SJCRH30 (cell line): ENCODE data around the gene VSTM2L. TPM values are rescaled to one million over a fixed set of nuclear protein-coding genes. Genes with fewer than 3 reads are reported as not detected.
A peak's percentile ranks its signal among the peaks of the same experiment; 100 is the strongest.

Experiments
- DNase-seq, 2 experiments: peaks; one replicate each; pipeline ENCODE4 v3.0.0-alpha.2; 2015 to 2020
- H3K27ac ChIP-seq: fragments of 250-450 bp; sonication (Bioruptor Pico); 2 replicates; pipeline ENCODE4 v1.5.1; 2020; ENCODE audit warnings: mild to moderate bottlenecking, moderate library complexity
- H3K27me3 ChIP-seq: fragments of 250-450 bp; sonication (Bioruptor Pico); 2 replicates; pipeline ENCODE4 v1.5.1; 2020; ENCODE audit warnings: mild to moderate bottlenecking, moderate library complexity
- H3K36me3 ChIP-seq: fragments of 250-450 bp; sonication (Bioruptor Pico); 2 replicates; pipeline ENCODE4 v1.5.1; 2020; ENCODE audit warnings: mild to moderate bottlenecking, moderate library complexity
- H3K4me1 ChIP-seq: fragments of 250-450 bp; sonication (Bioruptor Pico); 2 replicates; pipeline ENCODE4 v1.5.1; 2020; ENCODE audit warnings: mild to moderate bottlenecking, moderate library complexity
- H3K4me3 ChIP-seq: fragments of 250-450 bp; sonication (Bioruptor Pico); 2 replicates; pipeline ENCODE4 v1.5.1; 2020; ENCODE audit warnings: mild to moderate bottlenecking, moderate library complexity
- H3K9me3 ChIP-seq: fragments of 250-450 bp; sonication (Bioruptor Pico); replicated peaks from 2 replicates; pipeline ENCODE4 v1.5.1; 2020; ENCODE audit warnings: mild to moderate bottlenecking, moderate library complexity
- total RNA-seq: library from RNA; depleted of rRNA; stranded (reverse); fragments of >200 nt; shearing (Covaris generic); gene quantifications from 2 replicates; pipeline ENCODE4 v1.2.3, GENCODE V29; 2014

The VSTM2L gene
- total RNA-seq, 1 experiment from 2014 or later = 0.22 TPM

DNA sequence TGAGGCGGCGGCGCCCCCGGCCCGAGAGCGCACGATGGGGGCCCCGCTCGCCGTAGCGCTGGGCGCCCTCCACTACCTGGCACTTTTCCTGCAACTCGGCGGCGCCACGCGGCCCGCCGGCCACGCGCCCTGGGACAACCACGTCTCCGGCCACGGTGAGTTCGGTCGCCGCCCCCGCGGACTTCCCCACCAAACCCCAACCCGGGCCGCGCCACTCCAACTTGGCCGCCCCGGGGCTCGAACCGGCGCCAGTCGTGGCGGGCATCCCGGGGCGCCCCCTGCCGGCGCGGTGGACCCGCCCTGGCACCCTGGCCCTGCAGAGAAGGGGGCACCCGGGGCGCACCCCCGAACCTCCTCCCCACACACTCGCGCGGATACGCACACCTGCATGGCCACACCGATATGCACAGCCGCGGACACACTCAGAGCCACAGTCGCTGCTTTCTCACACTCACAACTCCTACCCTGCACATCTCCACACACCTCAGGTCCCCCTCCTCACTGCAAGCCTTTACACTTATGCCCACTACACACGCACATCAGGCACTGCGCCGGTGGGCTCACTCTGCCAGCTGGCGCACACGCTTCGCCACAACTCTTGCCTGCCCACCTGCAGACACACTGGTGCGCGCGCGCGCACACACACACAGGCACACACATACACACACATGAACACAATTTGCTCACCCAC, 535 bp downstream of the VSTM2L start:
- H3K4me1 ChIP-seq = peaks cover 14% of the 10 kb centered on the region
- no peaks in the 10 kb centered on the region for H3K36me3 ChIP-seq
- DNase-seq = no peak

DNA sequence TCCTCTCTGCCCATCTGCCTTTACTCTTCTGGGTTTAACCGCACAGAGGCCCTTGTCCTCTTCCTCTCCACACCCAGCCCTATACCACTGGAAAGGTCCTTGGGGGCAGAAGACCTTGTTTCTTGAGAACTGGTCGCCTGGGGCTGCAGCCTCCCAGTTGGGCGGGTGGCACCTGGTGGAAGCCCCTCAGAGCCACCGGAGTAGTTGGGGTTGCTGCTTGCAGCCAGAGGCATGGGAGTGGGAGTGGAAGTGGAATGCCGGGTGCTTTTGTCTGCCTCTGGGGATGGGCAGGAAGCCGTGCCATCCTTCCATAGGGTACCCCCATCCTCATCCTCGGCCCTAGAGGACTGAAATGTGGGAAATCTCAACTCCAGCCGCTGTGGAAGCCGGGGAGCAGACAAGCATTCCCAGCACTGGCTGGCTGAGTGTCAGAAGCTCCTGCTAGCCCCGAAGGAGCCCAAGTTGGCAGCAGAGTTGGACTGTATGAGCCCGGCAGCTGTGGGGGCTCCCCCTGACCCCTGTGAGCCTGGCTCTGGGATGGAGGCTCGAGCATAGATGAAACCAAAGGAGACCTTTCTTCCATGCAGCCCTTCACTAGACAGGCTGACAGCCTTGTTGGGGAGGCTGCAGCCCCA, 1.2 kb downstream of the VSTM2L start:
- no peak for DNase-seq
- Histone ChIP-seq H3K27ac (no peak overlapping the region), H3K27me3 (no peaks in the 10 kb centered on the region), H3K36me3 (no peaks in the 10 kb centered on the region), H3K4me3 (no peak overlapping the region), H3K4me1 (peaks cover 17% of the 10 kb centered on the region), H3K9me3 (no peaks in the 10 kb centered on the region)

More for the DNA sequence above, 535 bp downstream of the VSTM2L start:
- H3K27ac ChIP-seq = no peak overlapping the region
- H3K27me3 ChIP-seq = no peaks in the 10 kb centered on the region
- no peak overlapping the region for H3K4me3 ChIP-seq
- no peaks in the 10 kb centered on the region for H3K9me3 ChIP-seq

DNA sequence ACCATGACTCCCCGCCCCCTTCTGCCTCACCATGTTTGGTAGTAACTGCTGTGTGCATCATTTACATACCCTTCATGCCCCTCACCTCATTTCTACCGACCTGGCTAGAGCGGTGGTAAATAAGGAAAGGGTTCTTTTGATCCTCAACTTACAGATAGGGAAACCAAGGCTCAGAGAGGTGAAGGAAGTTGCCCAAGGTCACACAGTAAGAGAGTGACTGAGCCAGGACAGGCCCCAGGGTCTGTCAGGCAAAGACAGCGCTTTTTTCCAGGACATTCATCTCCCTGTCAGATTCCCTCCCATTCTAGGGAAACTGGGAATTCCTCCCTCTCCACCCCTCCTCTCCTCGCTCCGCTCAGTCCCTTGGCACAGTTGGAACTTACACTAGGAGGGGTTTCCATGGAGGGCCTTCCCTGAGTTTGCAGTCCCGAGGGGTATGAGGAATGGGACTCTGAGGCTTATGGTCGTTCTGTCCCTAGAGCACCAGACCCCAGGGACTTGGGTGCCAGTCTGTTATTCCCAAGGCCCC, 2.0 kb downstream of the VSTM2L start:
- Histone ChIP-seq H3K27me3 (no peaks in the 10 kb centered on the region), H3K4me3 (no peak overlapping the region), H3K9me3 (no peaks in the 10 kb centered on the region), H3K36me3 (no peaks in the 10 kb centered on the region), H3K4me1 (peaks cover 17% of the 10 kb centered on the region), H3K27ac (no peak overlapping the region)
- no peak for DNase-seq

DNA sequence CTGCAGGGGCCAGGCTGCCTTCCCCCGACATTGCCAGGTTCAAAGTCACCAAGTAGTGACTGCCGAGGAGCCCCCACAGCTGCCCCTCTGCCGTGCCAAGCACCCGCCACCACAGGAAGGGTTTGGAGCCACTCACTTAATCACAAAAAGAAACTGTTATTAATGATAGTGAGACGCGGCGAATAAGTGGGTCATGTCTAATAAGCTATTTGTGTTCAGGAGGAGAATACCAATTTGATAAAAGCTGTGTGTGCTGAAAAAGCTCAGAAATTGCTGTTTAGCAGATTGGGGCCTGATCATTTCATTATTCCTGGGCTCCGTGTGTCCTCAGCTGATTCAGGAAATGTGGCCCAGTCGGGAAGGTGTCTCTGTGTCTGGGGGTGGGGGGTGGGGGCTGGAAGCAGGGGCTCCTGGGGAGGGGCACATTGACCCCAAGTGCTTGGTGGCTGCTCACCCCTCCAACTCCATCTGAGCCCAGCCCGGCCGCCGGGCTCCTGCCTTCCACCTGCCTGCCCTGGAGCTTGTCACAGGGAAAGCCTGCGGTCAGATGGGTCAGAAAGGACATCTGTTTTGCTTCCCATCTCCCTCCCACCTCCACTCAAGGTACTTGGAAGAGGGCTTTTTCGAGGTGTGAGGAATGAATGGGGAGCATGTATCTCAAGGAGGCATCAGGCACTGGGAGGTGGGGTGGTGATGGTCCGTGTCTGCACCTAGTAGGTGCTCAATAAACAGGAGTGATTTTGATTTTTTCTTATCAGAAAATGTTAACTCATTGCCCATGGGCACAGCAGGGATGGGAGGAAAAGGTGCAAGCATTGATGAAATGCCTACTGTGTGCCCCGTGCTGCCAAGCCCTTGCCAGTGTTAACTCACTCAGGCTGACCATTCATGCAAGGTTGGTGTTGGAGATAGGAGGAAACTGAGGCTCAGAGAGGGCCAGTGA, 3.0 kb downstream of the VSTM2L start:
- DNase-seq = no peak
- Histone ChIP-seq H3K27ac (no peak overlapping the region), H3K9me3 (no peaks in the 10 kb centered on the region), H3K4me1 (peaks cover 17% of the 10 kb centered on the region), H3K4me3 (no peak overlapping the region), H3K27me3 (no peaks in the 10 kb centered on the region), H3K36me3 (no peaks in the 10 kb centered on the region)

DNA sequence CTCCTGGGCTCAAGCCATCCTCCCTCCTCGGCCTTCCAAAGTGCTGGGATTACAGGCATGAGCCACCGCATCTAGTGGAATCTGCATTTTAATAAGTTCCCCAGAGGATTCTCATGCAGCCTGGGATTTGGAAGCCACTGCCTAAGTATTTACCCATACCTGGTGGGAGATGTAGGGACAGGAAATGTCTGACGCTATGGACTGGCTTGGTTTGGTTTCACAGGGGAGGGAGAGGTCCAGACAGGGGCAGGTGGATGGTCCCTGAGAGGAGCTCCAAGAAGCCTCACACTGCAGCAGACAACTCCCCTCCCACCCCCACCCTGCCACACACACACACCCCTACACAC, 4.4 kb downstream of the VSTM2L start:
- H3K27ac ChIP-seq = no peak overlapping the region
- peaks cover 17% of the 10 kb centered on the region for H3K4me1 ChIP-seq
- no peak for DNase-seq
- peaks cover 4% of the 10 kb centered on the region; the same call in 1 of the 2 replicates for H3K27me3 ChIP-seq
- H3K4me3 ChIP-seq = no peak overlapping the region
- H3K36me3 ChIP-seq = no peaks in the 10 kb centered on the region
- no peaks in the 10 kb centered on the region for H3K9me3 ChIP-seq

DNA sequence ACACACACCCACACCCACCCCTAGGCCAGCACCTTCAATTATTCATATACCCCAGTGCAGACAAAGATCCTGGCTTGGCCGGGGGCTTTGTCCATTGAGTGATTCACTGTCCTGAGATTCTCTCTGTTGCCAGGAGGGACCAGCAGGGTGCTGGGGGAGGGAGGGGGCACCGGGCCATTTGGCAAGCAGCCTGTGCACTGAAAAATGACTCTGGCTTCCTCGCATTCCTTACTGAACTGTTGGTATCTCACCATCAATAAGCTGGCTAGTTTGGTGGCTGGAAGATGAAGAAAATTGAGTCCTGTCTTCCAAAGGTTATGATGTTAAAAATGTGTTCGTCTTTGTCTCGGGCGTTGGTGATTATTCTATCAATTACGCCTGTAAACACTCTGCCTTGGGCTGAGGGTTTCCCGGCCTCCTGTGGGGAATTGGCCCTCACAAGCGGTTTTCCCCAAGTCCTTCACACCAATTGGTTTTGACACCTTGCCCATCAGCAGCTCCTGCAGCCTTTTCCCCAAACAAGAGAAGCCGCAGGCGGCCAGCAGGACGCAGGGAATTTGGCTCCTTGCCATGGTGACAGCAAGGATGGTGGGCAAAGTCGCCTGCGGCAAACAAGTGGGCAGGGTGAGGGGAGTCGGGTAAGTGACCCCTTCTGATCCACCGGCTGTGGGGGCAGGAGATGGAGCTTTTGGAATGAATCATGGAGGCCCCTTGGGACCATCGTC, 4.9 kb downstream of the VSTM2L start:
- Histone ChIP-seq H3K27ac (no peak overlapping the region), H3K27me3 (peaks cover 7% of the 10 kb centered on the region; the same call in 1 of the 2 replicates), H3K4me3 (no peak overlapping the region), H3K9me3 (no peaks in the 10 kb centered on the region), H3K36me3 (no peaks in the 10 kb centered on the region), H3K4me1 (peaks cover 17% of the 10 kb centered on the region)
- peak; percentile 90 for DNase-seq

DNA sequence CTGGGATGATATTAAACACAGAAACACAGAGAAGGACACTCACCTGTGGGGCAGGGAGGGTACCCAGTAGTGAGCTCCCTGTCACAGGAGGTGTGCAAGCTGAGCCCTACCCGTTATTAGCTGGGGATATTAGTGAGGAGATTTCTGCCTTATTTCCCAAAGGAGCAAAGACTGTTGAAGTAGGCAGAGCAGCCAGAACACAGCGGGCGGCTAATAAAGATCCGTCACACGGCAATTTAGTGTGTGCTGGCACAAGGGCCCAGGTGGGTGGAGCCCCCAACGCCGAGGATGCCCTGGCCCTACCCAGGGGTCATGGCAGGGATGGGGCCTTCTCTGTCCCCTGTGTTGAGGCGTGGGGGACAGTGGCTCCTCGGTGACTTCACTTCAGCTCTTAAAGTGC, 8.3 kb downstream of the VSTM2L start:
- Histone ChIP-seq H3K36me3 (no peaks in the 10 kb centered on the region), H3K4me3 (no peak overlapping the region), H3K9me3 (no peaks in the 10 kb centered on the region), H3K4me1 (peaks cover 27% of the 10 kb centered on the region), H3K27ac (no peak overlapping the region), H3K27me3 (peaks cover 11% of the 10 kb centered on the region; the same call in 1 of the 2 replicates)
- no peak for DNase-seq

DNA sequence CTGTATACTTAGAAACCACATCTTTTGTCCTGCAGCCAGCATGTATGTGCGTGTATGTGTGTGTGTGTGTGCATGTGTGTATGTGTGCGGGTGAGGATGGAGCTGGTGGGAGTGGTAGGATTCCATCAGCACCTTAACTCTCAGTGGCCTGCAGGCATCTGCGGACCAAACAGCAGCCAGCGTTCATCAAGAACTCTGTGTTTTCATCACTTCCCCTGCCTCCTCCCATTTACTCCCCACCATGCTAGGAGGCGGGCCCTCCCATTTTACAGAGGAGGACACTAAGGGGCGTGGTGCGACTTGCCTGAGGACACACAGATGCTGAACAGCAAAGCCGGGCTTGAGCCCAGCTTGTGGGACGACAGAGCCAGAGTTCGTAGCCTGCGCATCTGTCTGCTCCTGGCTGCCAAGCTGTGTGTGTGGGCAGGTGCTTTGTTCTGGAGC, 8.9 kb downstream of the VSTM2L start:
- Histone ChIP-seq H3K4me3 (no peak overlapping the region), H3K27me3 (peaks cover 11% of the 10 kb centered on the region; the same call in 1 of the 2 replicates), H3K9me3 (no peaks in the 10 kb centered on the region), H3K4me1 (peaks cover 29% of the 10 kb centered on the region), H3K27ac (no peak overlapping the region), H3K36me3 (no peaks in the 10 kb centered on the region)
- peak; percentile 64 to 71 for DNase-seq

DNA sequence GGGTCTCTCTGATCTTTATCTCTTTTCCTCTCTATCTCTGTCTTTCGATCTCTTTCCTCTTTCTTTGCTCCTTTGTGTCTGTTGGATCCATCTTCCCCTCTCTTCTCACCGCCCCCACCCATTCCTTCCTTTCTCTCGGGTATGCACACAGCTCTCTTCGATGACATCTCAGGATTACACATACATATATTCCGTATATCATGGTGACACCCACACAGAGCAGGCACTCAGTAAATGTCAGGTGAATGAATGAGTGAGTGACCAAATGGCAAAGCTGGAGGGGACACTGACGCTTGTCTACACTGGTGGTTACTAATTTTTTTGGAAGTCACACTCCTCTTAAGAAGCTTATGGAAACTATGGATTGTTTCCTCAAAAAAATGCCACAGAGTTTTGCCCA, 9.9 kb downstream of the VSTM2L start:
- DNase-seq = no peak
- peaks cover 16% of the 10 kb centered on the region for H3K27me3 ChIP-seq
- H3K36me3 ChIP-seq = no peaks in the 10 kb centered on the region
- H3K4me1 ChIP-seq = peaks cover 21% of the 10 kb centered on the region
- no peak overlapping the region for H3K27ac ChIP-seq
- no peak overlapping the region for H3K4me3 ChIP-seq
- no peaks in the 10 kb centered on the region for H3K9me3 ChIP-seq

DNA sequence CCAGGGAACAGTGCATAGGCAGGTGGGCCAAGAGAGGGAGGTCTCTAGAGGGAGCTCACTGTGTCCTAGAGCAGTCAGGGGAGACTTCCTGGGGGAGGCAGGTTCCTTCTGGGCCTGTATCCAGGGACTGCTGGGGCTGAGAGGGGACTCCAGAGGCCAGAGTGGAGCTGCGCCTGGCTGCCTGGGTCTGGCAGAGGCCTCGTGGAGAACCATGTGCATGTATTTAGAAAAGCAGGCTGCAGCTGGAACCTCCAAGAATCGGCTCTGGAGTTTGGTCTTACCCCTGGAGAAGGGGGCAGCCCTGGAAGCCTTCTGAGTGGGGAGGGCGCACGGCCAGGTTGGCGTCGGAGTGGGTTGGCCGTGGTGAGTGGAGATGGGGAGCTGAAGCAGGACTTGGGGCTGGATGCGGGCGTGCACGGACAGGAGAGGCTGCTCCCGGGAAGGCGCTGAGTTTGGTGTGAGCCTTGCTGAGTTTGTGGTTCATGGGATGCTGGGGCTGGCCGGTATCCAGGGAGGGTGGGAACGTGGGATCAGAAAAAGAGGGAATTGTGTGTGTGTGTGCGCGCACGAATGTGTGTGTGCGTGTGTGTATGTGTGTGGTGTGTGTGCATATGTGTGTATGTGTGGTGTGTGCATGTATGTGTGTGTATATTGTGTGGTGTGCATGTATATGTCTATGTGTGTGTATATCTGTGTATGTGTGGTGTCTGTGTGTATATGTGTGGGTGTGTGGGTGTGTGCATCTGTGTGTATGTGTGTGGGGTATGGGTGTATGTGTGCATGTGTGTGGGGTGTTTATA, 10.8 kb downstream of the VSTM2L start:
- peaks cover 13% of the 10 kb centered on the region; the same call in 1 of the 2 replicates for H3K4me1 ChIP-seq
- peak; percentile 40 to 53 for DNase-seq
- no peak overlapping the region for H3K27ac ChIP-seq
- H3K36me3 ChIP-seq = no peaks in the 10 kb centered on the region
- H3K4me3 ChIP-seq = no peak overlapping the region
- peaks cover 25% of the 10 kb centered on the region for H3K27me3 ChIP-seq
- no peaks in the 10 kb centered on the region for H3K9me3 ChIP-seq

DNA sequence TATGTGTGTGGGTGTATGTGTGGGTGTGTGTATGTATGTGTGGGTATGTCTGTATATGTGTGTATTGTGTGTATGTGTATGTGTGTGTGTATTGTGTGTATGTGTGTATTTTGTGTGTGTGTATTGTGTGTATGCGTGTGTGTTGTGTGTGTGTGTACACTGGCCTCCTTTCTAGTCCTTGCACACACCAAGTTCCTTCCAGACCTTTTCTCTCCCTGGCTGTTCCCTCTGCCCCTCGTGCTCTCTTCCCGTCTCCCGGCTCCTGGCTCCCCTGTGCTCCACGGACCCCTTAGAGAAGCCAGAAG, 11.4 kb downstream of the VSTM2L start:
- H3K27ac ChIP-seq = no peak overlapping the region
- H3K36me3 ChIP-seq = no peaks in the 10 kb centered on the region
- peaks cover 13% of the 10 kb centered on the region; the same call in 1 of the 2 replicates for H3K4me1 ChIP-seq
- peak overlapping the region; percentile 56 for H3K4me3 ChIP-seq
- no peak for DNase-seq
- H3K9me3 ChIP-seq = no peaks in the 10 kb centered on the region
- peaks cover 26% of the 10 kb centered on the region for H3K27me3 ChIP-seq

DNA sequence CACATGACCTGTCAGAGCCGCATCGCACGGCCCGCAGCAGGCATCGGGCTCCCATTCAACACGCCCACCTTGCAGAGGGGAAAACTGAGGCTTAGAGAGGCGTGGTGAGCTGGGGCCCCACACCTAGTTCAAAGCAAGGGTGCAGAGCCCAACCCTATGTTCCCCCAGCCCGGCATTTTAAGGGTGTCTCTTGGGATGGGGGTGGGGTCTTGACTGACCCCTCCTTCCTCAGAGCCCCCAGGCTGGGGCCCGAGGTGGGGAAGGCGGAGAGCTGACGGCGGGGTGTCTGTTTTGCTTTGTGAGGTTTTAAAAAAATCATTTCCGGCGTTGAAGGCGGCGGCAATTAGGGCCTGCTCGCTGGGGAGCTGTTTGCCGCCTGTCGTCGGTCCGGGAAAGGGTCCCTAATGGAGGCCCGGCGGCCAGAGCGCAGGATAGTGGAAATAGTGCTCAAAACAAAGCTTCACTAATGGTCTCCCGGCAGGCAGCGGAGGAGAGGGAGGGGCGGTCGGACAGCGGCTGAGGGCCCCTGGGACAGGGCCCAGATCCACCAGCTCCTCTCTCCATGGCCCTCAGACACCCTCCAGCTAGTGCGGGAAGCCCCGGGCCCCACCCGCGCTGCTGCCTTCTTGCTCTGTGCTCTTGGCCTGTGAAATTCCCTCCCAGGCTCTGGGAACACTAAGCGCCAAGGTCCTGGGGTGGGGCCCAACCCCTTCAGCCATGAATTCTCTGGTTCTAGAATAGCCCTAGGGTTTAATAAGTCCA, 11.9 kb downstream of the VSTM2L start:
- H3K27me3 ChIP-seq = peaks cover 26% of the 10 kb centered on the region
- H3K9me3 ChIP-seq = no peaks in the 10 kb centered on the region
- peak overlapping the region; percentile 42 for H3K27ac ChIP-seq
- peak overlapping the region; percentile 56 for H3K4me3 ChIP-seq
- peaks cover 13% of the 10 kb centered on the region; the same call in 1 of the 2 replicates for H3K4me1 ChIP-seq
- peak; percentile 85 to 89 for DNase-seq
- H3K36me3 ChIP-seq = no peaks in the 10 kb centered on the region

DNA sequence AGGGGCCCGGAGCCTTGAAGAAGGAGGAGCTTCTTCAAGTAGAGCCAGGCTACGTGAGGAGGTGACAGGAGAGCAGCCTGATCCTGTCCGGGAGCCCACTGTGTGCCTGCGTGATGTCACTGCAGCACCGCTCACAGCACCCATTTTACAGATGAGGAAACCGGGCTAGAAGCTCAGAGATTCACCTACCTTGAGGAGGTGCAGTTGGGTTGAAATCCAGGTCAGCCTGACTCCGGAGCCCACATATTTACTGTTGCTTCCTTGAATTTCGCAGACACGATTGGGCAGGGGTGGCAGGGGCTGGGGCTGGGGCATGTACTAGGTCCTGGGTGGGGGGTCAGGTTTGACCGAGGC, 12.5 kb downstream of the VSTM2L start:
- H3K36me3 ChIP-seq = no peaks in the 10 kb centered on the region
- H3K4me3 ChIP-seq = peak overlapping the region; percentile 56
- DNase-seq = no peak
- peaks cover 13% of the 10 kb centered on the region; the same call in 1 of the 2 replicates for H3K4me1 ChIP-seq
- H3K27me3 ChIP-seq = peaks cover 26% of the 10 kb centered on the region
- peak overlapping the region; percentile 42 for H3K27ac ChIP-seq
- no peaks in the 10 kb centered on the region for H3K9me3 ChIP-seq
